ENCODE measurements around the gene PEX26. TPM values are rescaled to one million over a fixed set of nuclear protein-coding genes. Genes with fewer than 3 reads are reported as not detected.

Gene PEX26
- total and polyA plus RNA-seq, 9 of the 15 experiments (the other 6 are each of a cell fraction or from before 2014, with no cell fraction given): 0.35 to 39.6 (median 17.4) TPM

DNA sequence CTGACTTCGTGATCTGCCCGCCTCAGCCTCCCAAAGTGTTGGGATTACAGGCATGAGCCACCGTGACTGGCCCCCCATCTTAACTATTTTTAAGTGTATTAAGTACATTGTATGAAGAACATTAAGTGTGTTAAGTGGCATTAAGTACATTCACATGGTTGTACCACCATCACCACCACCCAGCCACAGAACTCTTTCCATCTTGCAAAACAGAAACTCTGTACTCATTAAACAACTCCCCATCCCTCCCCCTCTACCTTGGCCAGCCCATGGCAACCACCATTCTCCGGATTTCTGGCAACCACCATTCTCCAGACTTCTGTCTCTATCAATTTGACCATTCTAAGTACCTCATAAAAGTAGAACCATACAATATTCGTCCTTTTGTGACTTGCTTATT, 17.8 kb upstream of the PEX26 start:
- CTCF ChIA-PET (ENCODE audit: low intra/inter-chr PET ratio): no interaction called here

More for the DNA sequence above, 17.8 kb upstream of the PEX26 start:
- DNase-seq (ENCODE audit: extremely low read depth in 1 of 4, low spot score in 3 of 4) (no peak), ATAC-seq (no peak), FAIRE-seq (no peak)
- in situ Hi-C loops (cut with MboI) (no loop called here), intact Hi-C loops (cut with micrococcal nuclease) (loop anchor here (10.0 kb wide), 1 partner anchor 285 kb away; the partner anchor contains the start of gene BID)
- H3K79me2 ChIP-seq (ENCODE audit: control insufficient read depth, insufficient read depth, low read length): no peaks in the 10 kb centered on the region
- H3K9me3 ChIP-seq (replicated peaks; ENCODE audit: control insufficient read depth, insufficient read depth, low read depth, low read length): no peaks in the 10 kb centered on the region
- POLR2A ChIA-PET: no interaction called here
- TF ChIP-seq ERF (CRISPR knock-in tag; IDR thresholded peaks at IDR 0.05) (no peak), ATF7 (IDR thresholded peaks at IDR 0.05) (no peak), NFE2 (IDR thresholded peaks at IDR 0.05; ENCODE audit: low read depth) (no peak), CEBPB (tag; IDR thresholded peaks at IDR 0.05) (no peak), MAFG (tag; conservative IDR thresholded peaks at IDR 0.05) (no peak), ZNF830 (CRISPR knock-in tag; IDR thresholded peaks at IDR 0.05) (no peak), SREBF1 (IDR thresholded peaks at IDR 0.05; ENCODE audit: borderline replicate concordance, low read depth, low read length) (no peak), GTF2F1 (IDR thresholded peaks at IDR 0.05; ENCODE audit: low read depth, low read length) (no peak), DIDO1 (tag; IDR thresholded peaks at IDR 0.05; ENCODE audit: low read depth) (no peak), TCF15 (CRISPR knock-in tag; IDR thresholded peaks at IDR 0.05) (no peak), ZBTB34 (CRISPR knock-in tag; IDR thresholded peaks at IDR 0.05) (no peak), ZNF165 (CRISPR knock-in tag; IDR thresholded peaks at IDR 0.05; ENCODE audit: borderline replicate concordance) (no peak), HDAC1 (IDR thresholded peaks at IDR 0.05) (no peak), ZNF384 (IDR thresholded peaks at IDR 0.05; ENCODE audit: low read depth, low read length) (no peak), HMG20A (CRISPR knock-in tag; conservative IDR thresholded peaks at IDR 0.05) (no peak), CBX8 (IDR thresholded peaks at IDR 0.05; ENCODE audit: borderline replicate concordance, extremely low read depth, low read depth, low read length, poor library complexity, severe bottlenecking) (no peak), ARID1B (IDR thresholded peaks at IDR 0.05) (no peak), RBM22 (IDR thresholded peaks at IDR 0.05; ENCODE audit: low read depth, low read length, poor library complexity, severe bottlenecking) (no peak)
- H3K27ac ChIP-seq (ENCODE audit: extremely low read depth, low read depth, low read length): no peak overlapping the region
- no peak overlapping the region for H3K4me3 ChIP-seq
- H2AFZ ChIP-seq (ENCODE audit: low read depth, low read length): no peak overlapping the region
- peaks cover 11 to 16% of the 10 kb centered on the region in 2 experiments; a peak in 4 of 5 replicates for H3K4me1 ChIP-seq (replicated peaks in 1 of 2; ENCODE audit: control insufficient read depth in 2 of 2, insufficient read depth in 2 of 2, low read length in 2 of 2)
- H4K20me1 ChIP-seq (replicated peaks; ENCODE audit: control insufficient read depth, insufficient read depth, low read length): peaks cover 3% of the 10 kb centered on the region; the same call in 1 of the 2 replicates
- no peak overlapping the region for H3K9ac ChIP-seq (ENCODE audit: insufficient read depth in 1 of 2, low read depth in 2 of 2, low read length in 2 of 2)
- H3K9me1 ChIP-seq (ENCODE audit: control insufficient read depth, insufficient read depth, low read length): no peaks in the 10 kb centered on the region
- BruUV-seq (replicated peaks): no TSS peak
- WGBS (ENCODE audit: insufficient coverage, low coverage, missing lambda C conversion rate): 1% methylated on average over 5 of the region's 5 CpGs
- H3K27me3 ChIP-seq (ENCODE audit: control insufficient read depth in 2 of 2, insufficient read depth in 2 of 2, low read length in 2 of 2): peaks cover 36 to 38% of the 10 kb centered on the region in 2 experiments
- no peaks in the 10 kb centered on the region for H3K36me3 ChIP-seq (ENCODE audit: control insufficient read depth, insufficient read depth, low read length)
- H3K4me2 ChIP-seq (ENCODE audit: insufficient read depth, low read length): no peak overlapping the region
